H1 (cell line): ENCODE results near the gene INTS6. TPM values are rescaled to one million over a fixed set of nuclear protein-coding genes. Genes with fewer than 3 reads are reported as not detected.
A peak's percentile ranks its signal among the peaks of the same experiment; 100 is the strongest.

Experiments used
- CTCF ChIA-PET: fragments of 300-600 bp; sonication (Branson Sonifier 250); formaldehyde crosslinking; loops from one replicate; lab custom pipeline; 2021; ENCODE audit not compliant: partially characterized antibody; lab: Charles Lee
- POLR2A ChIA-PET: fragments of 300-600 bp; sonication (Branson Sonifier 250); formaldehyde crosslinking; loops from one replicate; lab custom pipeline; 2021; ENCODE audit warnings: inconsistent platforms; ENCODE audit not compliant: partially characterized antibody; lab: Charles Lee
- DNase-seq, 2 experiments: peaks; one replicate each; pipeline versions ENCODE4 v3.0.0 to v3.0.0-alpha.2; 2010 to 2022; ENCODE audit warnings: low spot score in 2 of 2, low read depth in 1 of 2, mixed read lengths in 1 of 2
- FAIRE-seq: peaks from 2 replicates; lab custom pipeline; 2011; peaks lifted over from hg19 to GRCh38; lab: Jason Lieb, UNC
- H2AFZ ChIP-seq: 2 replicates; pipeline ENCODE4 v1.8.1; 2012; ENCODE audit warnings: low read length, inconsistent platforms
- H2AK5ac ChIP-seq: 2 replicates; pipeline ENCODE4 v1.6.1; 2013; ENCODE audit warnings: low read depth, low read length
- H2BK120ac ChIP-seq: replicated peaks from 2 replicates; pipeline ENCODE3; 2013; ENCODE audit warnings: low read depth, low read length, inconsistent platforms
- H2BK12ac ChIP-seq: 2 replicates; pipeline ENCODE4 v1.6.1; 2013; ENCODE audit warnings: low read depth, low read length
- H2BK15ac ChIP-seq: 2 replicates; pipeline ENCODE4 v1.6.1; 2013; ENCODE audit warnings: low read length
- H2BK20ac ChIP-seq: 2 replicates; pipeline ENCODE4 v1.6.1; 2013; ENCODE audit warnings: low read length
- H2BK5ac ChIP-seq: 2 replicates; pipeline ENCODE4 v1.6.1; 2013; ENCODE audit warnings: low read depth, low read length
- H3K14ac ChIP-seq: 2 replicates; pipeline ENCODE4 v1.6.1; 2013; ENCODE audit warnings: inconsistent platforms; ENCODE audit not compliant: insufficient read length
- H3K18ac ChIP-seq: 2 replicates; pipeline ENCODE4 v1.6.1; 2013; ENCODE audit warnings: low read length; ENCODE audit errors: extremely low read depth
- H3K23ac ChIP-seq: 2 replicates; pipeline ENCODE4 v1.6.1; 2013; ENCODE audit warnings: inconsistent platforms; ENCODE audit not compliant: insufficient read length
- H3K23me2 ChIP-seq: 2 replicates; pipeline ENCODE4 v1.6.1; 2013; ENCODE audit warnings: low read depth, low read length
- H3K27ac ChIP-seq: 2 replicates; pipeline ENCODE4 v1.6.1; 2011; ENCODE audit warnings: low read depth, low read length, inconsistent platforms
- H3K27me3 ChIP-seq, 4 experiments: replicated peaks in 1 of 4; 1 replicate in 1 of 4; 2 replicates in 3 of 4; pipeline versions ENCODE4 v1.6.1 to v1.8.1; 2011 to 2013; ENCODE audit warnings: low read length in 3 of 4, mild to moderate bottlenecking in 3 of 4, inconsistent platforms in 2 of 4, mixed read lengths in 2 of 4, moderate library complexity in 1 of 4; ENCODE audit not compliant: control insufficient read depth in 3 of 4, insufficient read depth in 3 of 4; ENCODE audit errors: extremely low read depth in 1 of 4
- H3K36me3 ChIP-seq, 4 experiments: 2 replicates each; pipeline versions ENCODE4 v1.6.1 to v1.8.1; 2011 to 2013; ENCODE audit warnings: mild to moderate bottlenecking in 4 of 4, low read length in 3 of 4, moderate library complexity in 2 of 4, control low read depth in 1 of 4, inconsistent platforms in 1 of 4; ENCODE audit not compliant: insufficient read depth in 4 of 4, control insufficient read depth in 2 of 4
- H3K4ac ChIP-seq: replicated peaks from 2 replicates; pipeline ENCODE3; 2013; ENCODE audit warnings: low read length, low read depth, mixed read lengths, inconsistent platforms; ENCODE audit not compliant: insufficient read length
- H3K4me1 ChIP-seq, 4 experiments: replicated peaks in 1 of 4; 1 replicate in 1 of 4; 2 replicates in 3 of 4; pipeline versions ENCODE4 v1.6.1 to v1.8.1; 2011 to 2013; ENCODE audit warnings: low read length in 3 of 4, inconsistent platforms in 2 of 4, mixed read lengths in 1 of 4; ENCODE audit not compliant: insufficient read depth in 4 of 4, control insufficient read depth in 3 of 4
- H3K4me2 ChIP-seq, 2 experiments: 2 replicates each; pipeline versions ENCODE4 v1.6.1 to v1.8.1; 2011 to 2013; ENCODE audit warnings: low read depth in 2 of 2, low read length in 2 of 2, control low read depth in 1 of 2, inconsistent platforms in 1 of 2, mild to moderate bottlenecking in 1 of 2; ENCODE audit not compliant: insufficient read depth in 1 of 2
- H3K4me3 ChIP-seq, 4 experiments: fragments of 200-600, 300-600 bp in 1 of 4; sonication (generic), shearing (Covaris generic), sonication (Bioruptor Twin) in 1 of 4; 2 replicates each; pipeline versions ENCODE4 v1.5.1 to v1.8.1; 2011 to 2016; ENCODE audit warnings: low read length in 4 of 4, low read depth in 3 of 4, control low read depth in 2 of 4, inconsistent platforms in 2 of 4, mild to moderate bottlenecking in 2 of 4, mixed read lengths in 1 of 4, moderate library complexity in 1 of 4; ENCODE audit not compliant: insufficient read depth in 2 of 4; ENCODE audit errors: extremely low read depth in 1 of 4
- H3K56ac ChIP-seq: replicated peaks from 2 replicates; pipeline ENCODE3; 2013; ENCODE audit warnings: low read depth, mild to moderate bottlenecking, mixed read lengths, low read length, inconsistent platforms; ENCODE audit not compliant: insufficient read length
- H3K79me1 ChIP-seq: 2 replicates; pipeline ENCODE4 v1.6.1; 2013; ENCODE audit warnings: low read depth, low read length, control low read depth
- H3K79me2 ChIP-seq, 2 experiments: 2 replicates each; pipeline versions ENCODE4 v1.6.1 to v1.8.1; 2012 to 2013; ENCODE audit warnings: low read length in 2 of 2, mild to moderate bottlenecking in 2 of 2, inconsistent platforms in 1 of 2; ENCODE audit not compliant: insufficient read depth in 2 of 2, control insufficient read depth in 1 of 2
- H3K9ac ChIP-seq, 4 experiments: replicated peaks in 1 of 4; 1 replicate in 1 of 4; 2 replicates in 3 of 4; pipeline versions ENCODE4 v1.6.1 to v1.8.1; 2011 to 2013; ENCODE audit warnings: low read depth in 3 of 4, low read length in 3 of 4, control low read depth in 2 of 4, mild to moderate bottlenecking in 2 of 4, moderate library complexity in 2 of 4, inconsistent platforms in 1 of 4; ENCODE audit errors: extremely low read depth in 1 of 4
- H3K9me3 ChIP-seq, 2 experiments: 2 replicates each; pipeline versions ENCODE4 v1.6.1 to v1.8.1; 2012 to 2013; ENCODE audit warnings: mild to moderate bottlenecking in 2 of 2, moderate library complexity in 2 of 2, control low read depth in 1 of 2, inconsistent platforms in 1 of 2, low read depth in 1 of 2, low read length in 1 of 2, mixed read lengths in 1 of 2; ENCODE audit not compliant: insufficient read depth in 2 of 2
- H4K20me1 ChIP-seq, 2 experiments: replicated peaks in 1 of 2; 2 replicates each; pipeline versions ENCODE3 to v1.8.1; 2011 to 2013; ENCODE audit warnings: inconsistent platforms in 2 of 2, low read length in 2 of 2, mild to moderate bottlenecking in 1 of 2; ENCODE audit not compliant: insufficient read depth in 2 of 2, control insufficient read depth in 1 of 2
- H4K5ac ChIP-seq: 2 replicates; pipeline ENCODE4 v1.6.1; 2013; ENCODE audit warnings: low read length, low read depth, mixed read lengths, inconsistent platforms; ENCODE audit not compliant: insufficient read length
- H4K8ac ChIP-seq: 2 replicates; pipeline ENCODE4 v1.8.0; 2013; ENCODE audit warnings: mild to moderate bottlenecking, moderate library complexity, low read length, inconsistent platforms; ENCODE audit not compliant: insufficient read depth; ENCODE audit errors: extremely low read depth
- H4K91ac ChIP-seq: replicated peaks from 2 replicates; pipeline ENCODE3; 2013; ENCODE audit warnings: low read length, mixed read lengths, inconsistent platforms; ENCODE audit not compliant: insufficient read length
- BRCA1 ChIP-seq: IDR thresholded peaks from 2 replicates; pipeline ENCODE4 v1.6.1; 2012; ENCODE audit warnings: low read depth, low read length, improper control_type of control experiment
- CHD1 ChIP-seq: IDR thresholded peaks from 2 replicates; pipeline ENCODE4 v1.6.1; 2012; ENCODE audit warnings: low read depth, low read length, improper control_type of control experiment
- CREB1 ChIP-seq: IDR thresholded peaks from 2 replicates; pipeline ENCODE4 v1.6.1; 2012; ENCODE audit warnings: inconsistent platforms
- CTCF ChIP-seq, 3 experiments: IDR thresholded peaks; 1 replicate in 2 of 3; 2 replicates in 1 of 3; pipeline versions ENCODE4 v1.5.1 to v1.6.1; 2011; ENCODE audit warnings: low read length in 3 of 3, mild to moderate bottlenecking in 3 of 3, inconsistent platforms in 2 of 3, low read depth in 1 of 3, moderate library complexity in 1 of 3; ENCODE audit not compliant: insufficient read depth in 1 of 3; ENCODE audit errors: control extremely low read depth in 1 of 3
- EP300 ChIP-seq, 2 experiments: IDR thresholded peaks; 1 replicate in 1 of 2; 2 replicates in 1 of 2; pipeline ENCODE4 v1.6.1; 2011 to 2012; ENCODE audit warnings: low read depth in 2 of 2, low read length in 2 of 2, mild to moderate bottlenecking in 2 of 2, borderline replicate concordance in 1 of 2, inconsistent platforms in 1 of 2, moderate library complexity in 1 of 2
- FOSL1 ChIP-seq: IDR thresholded peaks from 2 replicates; pipeline ENCODE4 v1.6.1; 2011; ENCODE audit warnings: mild to moderate bottlenecking, low read depth, low read length, moderate library complexity; ENCODE audit not compliant: insufficient read depth
- JUN ChIP-seq: IDR thresholded peaks from 2 replicates; pipeline ENCODE4 v1.6.1; 2011; ENCODE audit warnings: low read depth, mild to moderate bottlenecking, improper control_type of control experiment, low read length
- PHF8 ChIP-seq: fragments of 200-600 bp; sonication (generic); conservative IDR thresholded peaks from 2 replicates; pipeline ENCODE4 v1.7.1; 2012; ENCODE audit warnings: low read depth, mild to moderate bottlenecking, inconsistent platforms, low read length, moderate library complexity
- RFX5 ChIP-seq: IDR thresholded peaks from 2 replicates; pipeline ENCODE4 v1.6.1; 2011; ENCODE audit warnings: low read depth, low read length, improper control_type of control experiment, borderline replicate concordance
- ZNF274 ChIP-seq: IDR thresholded peaks from 2 replicates; pipeline ENCODE4 v1.7.0; 2012; ENCODE audit warnings: low read length, borderline replicate concordance; ENCODE audit errors: extremely low read depth
- WGBS, 2 experiments: shearing (Covaris generic) in 1 of 2; methylation state at CpG; one replicate each; pipeline versions ENCODE4 v1.1.6 to v1.1.7; 2013 to 2015; ENCODE audit warnings: low lambda C conversion rate in 2 of 2, mixed read lengths in 2 of 2, inconsistent platforms in 1 of 2, low coverage in 1 of 2, missing lambda C conversion rate in 1 of 2; ENCODE audit not compliant: insufficient replicate concordance in 2 of 2, insufficient coverage in 1 of 2, insufficient read length in 1 of 2; ENCODE audit errors: extremely low coverage in 1 of 2, missing lambda C conversion rate in 1 of 2; 5-methylcytosine and 5-hydroxymethylcytosine counted together
- polyA plus RNA-seq, 7 experiments: library from polyadenylated mRNA; depleted of rRNA in 3 of 7; stranded (reverse) in 5 of 7; unstranded in 2 of 7; fragments of >200 nt in 5 of 7; fragments of 200-250 nt in 2 of 7; gene quantifications; 1 replicate in 5 of 7; 2 replicates in 1 of 7; 4 replicates in 1 of 7; pipeline versions ENCODE4 v1.2.1 to v1.2.3, GENCODE V29; 2011 to 2013; ENCODE audit warnings: missing spikeins in 2 of 7, mixed read lengths in 2 of 7
- total RNA-seq: library from RNA; stranded (reverse); fragmentation: NEBNext Ultra II Directional; extraction: Animal tissue kit (Norgen Biotek cat#: 25700); gene quantifications from 2 replicates; pipeline ENCODE4 v1.2.1, GENCODE V29; 2021

The INTS6 gene
- total and polyA plus RNA-seq, 2 of the 8 experiments (the other 6 are each of a cell fraction or from before 2014, with no cell fraction given): 12.6 to 42.8 TPM

GRCh38 chr13:51435002-51435578 lies 17.7 kb downstream of the INTS6 start:
- Histone ChIP-seq H3K79me2 (peaks cover 0 to 24% of the 10 kb centered on the region in 2 experiments; a peak in 2 of 4 replicates), H3K27me3 (no peaks in the 10 kb centered on the region), H3K27ac (no peak overlapping the region), H4K5ac (no peak overlapping the region), H2BK120ac (no peak overlapping the region), H2BK15ac (no peak overlapping the region), H2BK5ac (no peak overlapping the region), H3K23ac (no peak overlapping the region), H3K56ac (no peak overlapping the region), H3K4ac (no peak overlapping the region), H3K4me2 (no peak overlapping the region), H3K79me1 (no peaks in the 10 kb centered on the region), H4K20me1 (no peaks in the 10 kb centered on the region), H3K18ac (no peak overlapping the region), H4K91ac (no peak overlapping the region), H3K9ac (no peak overlapping the region), H2AFZ (no peak overlapping the region), H3K23me2 (no peaks in the 10 kb centered on the region), H3K9me3 (no peaks in the 10 kb centered on the region), H3K4me1 (peaks cover 0 to 3% (median 0%) of the 10 kb centered on the region in 4 experiments; a peak in 1 of 7 replicates), H2BK20ac (no peak overlapping the region), H3K4me3 (no peak overlapping the region), H2AK5ac (no peak overlapping the region), H4K8ac (no peak overlapping the region), H3K36me3 (peaks cover 0 to 28% (median 1%) of the 10 kb centered on the region in 4 experiments; a peak in 3 of 8 replicates), H3K14ac (no peak overlapping the region), H2BK12ac (no peak overlapping the region)
- FAIRE-seq: no peak
- ChIA-PET CTCF (interaction anchor here (0.5 to 1.6 kb wide), 12 partner anchors 8 to 400 kb away, joined by 3 to 6 read pairs (median 4); no protein-coding TSS in a partner anchor), POLR2A (interaction anchor here (0.5 to 1.0 kb wide), 3 partner anchors 18 to 363 kb away, joined by 3 to 5 read pairs (median 4); partner anchors contain the start of gene INTS6)
- 68% methylated on average over 1 of the region's 1 CpG; no CpG with 5 or more reads in 1 of the 2 experiments for WGBS, 2 experiments
- DNase-seq: no peak
- TF ChIP-seq CTCF (IDR thresholded peaks at IDR 0.05; ENCODE audit: control extremely low read depth in 1 of 3, insufficient read depth in 1 of 3, low read depth in 1 of 3, low read length in 3 of 3) (peak in 2 of 3 experiments; percentile 27 to 32; a peak in 2 of 4 replicates), BRCA1 (no peak), PHF8 (no peak), EP300 (IDR thresholded peaks at IDR 0.05; ENCODE audit: borderline replicate concordance in 1 of 2, low read depth in 2 of 2, low read length in 2 of 2) (no peak), JUN (no peak), ZNF274 (no peak), CREB1 (no peak), CHD1 (no peak), FOSL1 (no peak), RFX5 (no peak)
